ENCODE data around the gene FBXW10B.
"Not testable (repeated sequence)": the region's sequence is repeated elsewhere in the genome, so short reads cannot be mapped to it uniquely, and the experiment has no call there.

- TF ChIP-seq POLR2A (IDR thresholded peaks at IDR 0.05; ENCODE audit: low read length); GATA1 (IDR thresholded peaks at IDR 0.05; ENCODE audit: low read depth, low read length): not testable (repeated sequence)
Measured at GRCh38 chr17:15629991-15630390, 10.5 kb upstream of the FBXW10B start.

All from erythroblast (primary cell).